Heart left ventricle (tissue), 16 donors: ENCODE measurements around the gene HMGN2. TPM values are rescaled to one million over a fixed set of nuclear protein-coding genes. Genes with fewer than 3 reads are reported as not detected.

ENCODE experiments used
- ATAC-seq, 4 donors: fragments of 200-7000 bp; cut with Tn5 transposase; one replicate each; pipeline ENCODE4 v1.9.1; 2020 to 2022; ENCODE audit warnings: moderate library complexity in 4 of 4, mild to moderate bottlenecking in 3 of 4, moderate number of reproducible peaks in 1 of 4
- DNase-seq, 5 donors: peaks; one replicate each; pipeline ENCODE4 v3.0.0-alpha.2; 2020
- H3K27ac ChIP-seq, 12 donors: fragments of 200-600 bp; sonication (generic) in 4 of 12; one replicate each; pipeline versions ENCODE4 v1.5.0 to v1.8.0; 2016 to 2022; ENCODE audit warnings: mild to moderate bottlenecking in 2 of 12
- H3K27me3 ChIP-seq, 9 donors: fragments of 200-600 bp; sonication (generic) in 2 of 9; one replicate each; pipeline versions ENCODE4 v1.5.1 to v1.8.0; 2016 to 2022; ENCODE audit warnings: mild to moderate bottlenecking in 3 of 9
- H3K36me3 ChIP-seq, 9 donors: fragments of 200-600 bp; sonication (generic) in 2 of 9; one replicate each; pipeline versions ENCODE4 v1.5.0 to v1.8.0; 2018 to 2022; ENCODE audit warnings: mild to moderate bottlenecking in 2 of 9
- H3K4me1 ChIP-seq, 12 donors: fragments of 200-600 bp; sonication (generic) in 4 of 12; one replicate each; pipeline versions ENCODE4 v1.5.0 to v1.8.0; 2016 to 2022; ENCODE audit warnings: mild to moderate bottlenecking in 3 of 12
- H3K4me3 ChIP-seq, 12 donors: fragments of 200-600 bp; sonication (generic) in 4 of 12; one replicate each; pipeline versions ENCODE4 v1.5.0 to v1.8.0; 2017 to 2022; ENCODE audit warnings: mild to moderate bottlenecking in 9 of 12, moderate library complexity in 4 of 12
- H3K9me3 ChIP-seq, 12 donors: fragments of 200-600 bp; sonication (generic) in 4 of 12; one replicate each; pipeline versions ENCODE4 v1.5.0 to v1.8.0; 2016 to 2022; ENCODE audit warnings: mild to moderate bottlenecking in 1 of 12
- CTCF ChIP-seq, 12 donors: fragments of 200-600 bp; sonication (generic) in 4 of 12; IDR thresholded peaks; one replicate each; pipeline versions ENCODE4 v1.5.0 to v1.8.0; 2018 to 2022; ENCODE audit warnings: antibody characterized with exemption in 12 of 12, mild to moderate bottlenecking in 5 of 12
- POLR2A ChIP-seq, 2 donors: fragments of 450-650 bp; IDR thresholded peaks; one replicate each; pipeline ENCODE4 v1.6.1; 2017; ENCODE audit warnings: antibody characterized with exemption in 2 of 2, mild to moderate bottlenecking in 2 of 2, moderate library complexity in 2 of 2
- WGBS, 4 donors: extraction: QIAGEN DNeasy Blood & Tissue Kit in 2 of 4; methylation state at CpG; one replicate each; pipeline versions ENCODE4 v1.1.5 to v1.1.7; 2013 to 2018; 5-methylcytosine and 5-hydroxymethylcytosine counted together
- intact Hi-C, 10 donors: fragments of 100-400 bp; cut with DNase I; formaldehyde crosslinking; loops; one replicate each; pipeline versions ENCODE4 v1.11.1 to v1.14.2; 2022
- polyA plus RNA-seq, 2 donors: library from polyadenylated mRNA; stranded (reverse); fragments of 200-250 nt; gene quantifications; one replicate each; pipeline ENCODE4 v1.2.3, GENCODE V29; 2013
- total RNA-seq, 9 donors: library from RNA; depleted of rRNA in 2 of 9; stranded (reverse); fragments of >200 nt in 2 of 9; fragmentation: NEBNext Ultra II Directional in 3 of 9; extraction: Animal tissue kit (Norgen Biotek cat#: 25700) in 3 of 9; gene quantifications; one replicate each; pipeline versions ENCODE4 v1.1.0 to v1.2.4, GENCODE V29; 2016 to 2023
- donor health status: ischemic (EF 13 %, LVEDD 7.1; RV severe dilation, severe dysfunction).
- donor health status: healthy with polysubstance abuse.
- donor health status: DM: no; HTN: yes; CAD: no.
- donor health status: DM: no; HTN: no; CAD: no.
- donor health status: ischemic (EF 25% LVEDD 6.9; RV normal size, moderate dysfunction).
- donor health status: ischemic (EF 25% LVEDD 5.7; RV mildly dilated, moderate dysfunction).
- donor health status: healthy.
- donor health status: DM: yes; HTN: yes; CAD: no.
- donor health status: ischemic (EF 35%, LVEDD 5.7; RV mildly dilated, moderate dysfunction).
- donor health status: nonischemic (EF 11% LVEDD 7.7; RV severe dilation, severe dysfunction).
- donor health status: DM: yes; HTN: yes; CAD: no.
- donor health status: PGD.
- donor health status: ischemic (EF 29% LVEDD 5.4; RV normal size, mild dysfunction).
- donor health status: nonischemic (EF 23%, LVEDD 6.1; RV moderate dilation, normal function).

HMGN2 gene
- total and polyA plus RNA-seq, 11 donors, result 66.3 to 256 (median 123) TPM

GRCh38 chr1:26524181-26524580 lies 51.9 kb downstream of the HMGN2 start:
- ATAC-seq, result no peak
- peaks cover 0 to 5% (median 0%) of the 10 kb centered on the region in 12 donors for H3K4me1 ChIP-seq
- 67 to 82% (median 80%) methylated on average over 4 of the region's 4 CpGs for WGBS, 4 donors
- DNase-seq, result no peak
- H3K9me3 ChIP-seq, result no peaks in the 10 kb centered on the region
- no peak for TF ChIP-seq POLR2A (IDR thresholded peaks at IDR 0.05)
- no peak for TF ChIP-seq CTCF (IDR thresholded peaks at IDR 0.05)
- no peak overlapping the region for H3K4me3 ChIP-seq
- intact Hi-C loops, result no loop called here
- H3K27ac ChIP-seq, result no peak overlapping the region
- peaks cover 0 to 31% (median 3%) of the 10 kb centered on the region in 9 donors for H3K27me3 ChIP-seq
- no peaks in the 10 kb centered on the region for H3K36me3 ChIP-seq

Other genes starting within 250 kb of the HMGN2 start
- gene CEP85, start 238.2 kb upstream of the HMGN2 start, total RNA-seq, result 100 to 1,000 TPM in 2 of 9 donors, 10 to 100 TPM in 7; 28.6 to 180 (median 48.7) TPM
- gene CEP85, start 238.2 kb upstream of the HMGN2 start, polyA plus RNA-seq, result 10 to 100 TPM; 13.4 to 22.7 TPM
- gene SH3BGRL3, start 192.4 kb upstream of the HMGN2 start, total RNA-seq, result 100 to 1,000 TPM in 1 of 9 donors, 10 to 100 TPM in 8; 22.4 to 234 (median 40.0) TPM
- gene SH3BGRL3, start 192.4 kb upstream of the HMGN2 start, polyA plus RNA-seq, result 100 to 1,000 TPM in 1 of 2 donors, 10 to 100 TPM in 1; 43.8 to 119 TPM
- 10 to 100 TPM in 3 of 9 donors, 1 to 10 TPM in 6; 3.7 to 17.2 (median 7.6) TPM for gene UBXN11, start 165.8 kb upstream of the HMGN2 start, total RNA-seq
- gene UBXN11, start 165.8 kb upstream of the HMGN2 start, polyA plus RNA-seq, result 10 to 100 TPM in 1 of 2 donors, 1 to 10 TPM in 1; 9.0 to 12.2 TPM
- 10 to 100 TPM in 2 of 9 donors, 1 to 10 TPM in 6, not detected in 1; 1.6 to 89.9 (median 4.4) TPM for gene CD52, start 154.5 kb upstream of the HMGN2 start, total RNA-seq
- 10 to 100 TPM in 1 of 2 donors, 1 to 10 TPM in 1; 9.9 to 26.1 TPM for gene CD52, start 154.5 kb upstream of the HMGN2 start, polyA plus RNA-seq
- under 1 TPM in 2 of 9 donors, not detected in 7; 0.25 to 0.45 TPM for gene CRYBG2, start 118.3 kb upstream of the HMGN2 start, total RNA-seq
- not detected for gene CRYBG2, start 118.3 kb upstream of the HMGN2 start, polyA plus RNA-seq
- gene ZNF683, start 99.7 kb upstream of the HMGN2 start, total RNA-seq, result 1 to 10 TPM in 1 of 9 donors, under 1 TPM in 2, not detected in 6; 0.28 to 1.2 (median 0.48) TPM
- gene ZNF683, start 99.7 kb upstream of the HMGN2 start, polyA plus RNA-seq, result under 1 TPM in 1 of 2 donors, not detected in 1; 0.04 TPM
- gene LIN28A, start 61.6 kb upstream of the HMGN2 start, total RNA-seq, result under 1 TPM in 1 of 9 donors, not detected in 8; 0.15 TPM
- not detected for gene LIN28A, start 61.6 kb upstream of the HMGN2 start, polyA plus RNA-seq
- 10 to 100 TPM; 14.1 to 45.0 (median 29.9) TPM for gene DHDDS, start 40.1 kb upstream of the HMGN2 start, total RNA-seq
- gene DHDDS, start 40.1 kb upstream of the HMGN2 start, polyA plus RNA-seq, result 10 to 100 TPM; 22.0 to 44.6 TPM
- 10 to 100 TPM in 2 of 9 donors, 1 to 10 TPM in 7; 1.1 to 24.4 (median 3.8) TPM for gene RPS6KA1, start 57.3 kb downstream of the HMGN2 start, total RNA-seq
- 1 to 10 TPM; 1.6 to 3.5 TPM for gene RPS6KA1, start 57.3 kb downstream of the HMGN2 start, polyA plus RNA-seq
- gene ARID1A, start 223.6 kb downstream of the HMGN2 start, total RNA-seq, result 10 to 100 TPM; 29.0 to 73.9 (median 49.9) TPM
- gene ARID1A, start 223.6 kb downstream of the HMGN2 start, polyA plus RNA-seq, result 10 to 100 TPM; 14.1 to 33.0 TPM